ENCODE measurements around the gene PDE4D. TPM values are rescaled to one million over a fixed set of nuclear protein-coding genes. Genes with fewer than 3 reads are reported as not detected.

PDE4D gene
- total RNA-seq, 1 donor from 2014 or later, result 34.5 TPM

DNA sequence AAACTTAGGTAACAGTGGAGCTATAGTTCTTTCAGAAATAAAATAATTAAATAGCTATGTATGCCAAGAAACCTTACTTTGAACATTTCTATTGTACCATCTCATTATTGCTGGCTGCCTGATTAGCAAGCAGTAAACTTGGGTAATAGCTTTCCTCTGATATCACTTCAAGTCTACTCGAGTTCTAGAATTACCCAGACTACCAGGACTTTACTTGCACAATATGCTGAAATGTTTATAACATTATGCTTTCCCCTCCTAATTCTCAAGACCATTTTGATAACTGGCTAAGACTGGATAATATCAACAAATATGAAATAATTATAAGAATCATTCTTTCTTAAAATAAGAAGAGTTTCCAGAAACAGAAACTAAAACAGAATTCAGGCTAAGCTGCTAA, 798.0 kb downstream of the PDE4D start:
- TF ChIP-seq CTCF (IDR thresholded peaks at IDR 0.05; ENCODE audit: borderline replicate concordance), result no peak
- intact Hi-C loops (cut with micrococcal nuclease), result no loop called here
- no peak overlapping the region for H3K4me3 ChIP-seq
- H3K27me3 ChIP-seq (ENCODE audit: low read depth), result no peaks in the 10 kb centered on the region
- DNase-seq, result no peak
- H3K27ac ChIP-seq (replicated peaks), result peak overlapping the region; percentile 34
- no peaks in the 10 kb centered on the region for H3K9me3 ChIP-seq (replicated peaks)
- H3K36me3 ChIP-seq, result no peaks in the 10 kb centered on the region
- peaks cover 14% of the 10 kb centered on the region for H3K4me1 ChIP-seq

DNA sequence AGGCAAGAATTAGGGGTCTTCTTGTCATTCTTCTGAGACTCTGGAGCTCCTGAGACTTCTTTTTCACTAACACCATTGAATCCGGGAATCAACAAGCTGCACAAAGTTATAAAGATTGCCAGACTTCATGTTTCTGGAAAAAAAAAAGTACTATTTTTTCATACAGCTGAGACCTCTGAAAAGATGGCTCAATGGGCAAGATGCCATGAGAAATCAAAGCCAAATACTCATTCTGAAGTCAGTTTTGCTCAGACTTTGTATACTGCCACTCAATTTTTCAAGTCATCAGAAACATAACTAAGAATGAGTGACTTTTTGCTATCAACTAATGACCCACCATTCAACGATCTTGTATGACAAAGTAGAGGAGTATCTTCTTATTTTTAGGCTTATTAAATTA, 798.7 kb downstream of the PDE4D start:
- no peak for DNase-seq
- H3K9me3 ChIP-seq (replicated peaks), result no peaks in the 10 kb centered on the region
- H3K4me3 ChIP-seq, result no peak overlapping the region
- no peaks in the 10 kb centered on the region for H3K27me3 ChIP-seq (ENCODE audit: low read depth)
- peak overlapping the region; percentile 34 for H3K27ac ChIP-seq (replicated peaks)
- no peaks in the 10 kb centered on the region for H3K36me3 ChIP-seq
- no peak for TF ChIP-seq CTCF (IDR thresholded peaks at IDR 0.05; ENCODE audit: borderline replicate concordance)
- intact Hi-C loops (cut with micrococcal nuclease), result no loop called here
- H3K4me1 ChIP-seq, result peaks cover 16% of the 10 kb centered on the region

GRCh38 chr5:59093329-59093728, 800.2 kb downstream of the PDE4D start:
- TF ChIP-seq CTCF (IDR thresholded peaks at IDR 0.05; ENCODE audit: borderline replicate concordance), result no peak
- no peaks in the 10 kb centered on the region for H3K36me3 ChIP-seq
- peak overlapping the region; percentile 4 for H3K27ac ChIP-seq (replicated peaks)
- intact Hi-C loops (cut with micrococcal nuclease), result no loop called here
- DNase-seq, result no peak
- H3K9me3 ChIP-seq (replicated peaks), result no peaks in the 10 kb centered on the region
- H3K4me1 ChIP-seq, result peaks cover 28% of the 10 kb centered on the region
- H3K4me3 ChIP-seq, result peak overlapping the region; percentile 43
- no peaks in the 10 kb centered on the region for H3K27me3 ChIP-seq (ENCODE audit: low read depth)

DNA sequence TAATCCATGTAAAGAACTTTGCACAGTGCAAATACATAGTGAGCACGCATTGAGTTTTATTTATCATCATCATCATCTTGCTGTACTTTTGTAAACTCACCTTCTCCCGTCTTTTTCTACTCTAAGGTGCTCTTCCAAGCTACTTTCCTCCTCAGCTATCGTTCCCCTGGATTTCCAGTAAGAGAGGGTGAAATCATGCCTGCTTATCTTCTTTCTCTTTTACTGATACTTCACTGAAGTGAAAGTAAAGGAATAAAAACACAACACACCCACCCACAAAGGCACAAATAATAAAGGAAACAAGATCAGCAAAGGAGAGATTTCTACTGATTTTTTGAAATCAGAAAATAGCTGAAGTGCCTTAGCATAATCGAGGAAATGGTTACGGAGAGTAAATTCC, 800.8 kb downstream of the PDE4D start:
- intact Hi-C loops (cut with micrococcal nuclease), result no loop called here
- H3K27me3 ChIP-seq (ENCODE audit: low read depth), result no peaks in the 10 kb centered on the region
- H3K9me3 ChIP-seq (replicated peaks), result no peaks in the 10 kb centered on the region
- peak overlapping the region; percentile 43 for H3K4me3 ChIP-seq
- H3K4me1 ChIP-seq, result peaks cover 28% of the 10 kb centered on the region
- TF ChIP-seq CTCF (IDR thresholded peaks at IDR 0.05; ENCODE audit: borderline replicate concordance), result no peak
- H3K27ac ChIP-seq (replicated peaks), result peak overlapping the region; percentile 4
- no peak for DNase-seq
- H3K36me3 ChIP-seq, result no peaks in the 10 kb centered on the region

GRCh38 chr5:59091965-59092364, 801.6 kb downstream of the PDE4D start:
- Histone ChIP-seq H3K4me3 (no peak overlapping the region), H3K9me3 (replicated peaks) (no peaks in the 10 kb centered on the region), H3K4me1 (peaks cover 28% of the 10 kb centered on the region), H3K27ac (replicated peaks) (no peak overlapping the region), H3K27me3 (ENCODE audit: low read depth) (no peaks in the 10 kb centered on the region), H3K36me3 (no peaks in the 10 kb centered on the region)
- no peak for DNase-seq
- intact Hi-C loops (cut with micrococcal nuclease), result no loop called here
- no peak for TF ChIP-seq CTCF (IDR thresholded peaks at IDR 0.05; ENCODE audit: borderline replicate concordance)

DNA sequence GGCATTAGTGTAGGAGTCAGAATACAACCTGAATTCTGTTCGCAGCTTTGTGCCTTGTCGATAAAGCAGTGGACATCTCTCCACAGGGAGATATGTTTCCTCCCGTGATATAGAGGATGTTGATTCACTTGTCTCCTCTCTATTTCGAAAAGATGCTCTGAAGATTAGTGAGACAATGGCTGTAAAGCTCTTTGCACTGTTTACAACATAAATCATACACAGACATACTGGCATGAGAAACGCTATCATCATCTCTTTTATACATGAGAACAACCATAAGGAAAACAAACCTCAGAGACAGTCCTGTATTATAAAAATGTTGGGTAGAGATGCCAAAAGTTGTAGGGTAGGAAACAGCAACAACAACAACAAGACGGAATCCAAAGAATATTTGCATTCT, 803.2 kb downstream of the PDE4D start:
- peaks cover 26% of the 10 kb centered on the region for H3K4me1 ChIP-seq
- H3K27ac ChIP-seq (replicated peaks), result no peak overlapping the region
- no peak for TF ChIP-seq CTCF (IDR thresholded peaks at IDR 0.05; ENCODE audit: borderline replicate concordance)
- no peaks in the 10 kb centered on the region for H3K27me3 ChIP-seq (ENCODE audit: low read depth)
- no peak overlapping the region for H3K4me3 ChIP-seq
- DNase-seq, result no peak
- H3K36me3 ChIP-seq, result no peaks in the 10 kb centered on the region
- H3K9me3 ChIP-seq (replicated peaks), result no peaks in the 10 kb centered on the region
- intact Hi-C loops (cut with micrococcal nuclease), result no loop called here

Measured in left ventricle myocardium inferior (tissue), 1 donor.